ENCODE measurements around the gene HAND1. TPM values are rescaled to one million over a fixed set of nuclear protein-coding genes. Genes with fewer than 3 reads are reported as not detected.

HAND1 gene
- not detected in 2 replicates for total RNA-seq

DNA sequence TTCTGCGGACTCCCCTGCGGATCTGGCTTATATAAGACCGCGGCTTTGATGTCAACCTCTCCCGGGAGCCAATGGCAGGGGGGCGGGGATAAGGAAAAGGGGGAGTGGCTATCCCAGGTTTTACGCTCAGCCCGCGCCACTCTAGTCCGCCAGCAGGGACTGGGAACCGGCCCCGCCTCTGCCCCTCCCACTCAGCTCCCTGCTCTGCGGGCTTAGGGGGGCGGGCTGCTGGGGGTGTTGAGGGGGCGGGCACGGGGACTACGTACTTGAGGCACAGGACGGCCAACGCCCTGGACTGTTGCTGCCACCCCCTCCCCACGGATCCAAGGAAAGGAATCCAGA lies at the start of gene HAND1:
HAND1 (minus strand) TSS at position 4 of the 342 bp plus-strand sequence. CDS start 219 bp downstream, outside the sequence.

DNA sequence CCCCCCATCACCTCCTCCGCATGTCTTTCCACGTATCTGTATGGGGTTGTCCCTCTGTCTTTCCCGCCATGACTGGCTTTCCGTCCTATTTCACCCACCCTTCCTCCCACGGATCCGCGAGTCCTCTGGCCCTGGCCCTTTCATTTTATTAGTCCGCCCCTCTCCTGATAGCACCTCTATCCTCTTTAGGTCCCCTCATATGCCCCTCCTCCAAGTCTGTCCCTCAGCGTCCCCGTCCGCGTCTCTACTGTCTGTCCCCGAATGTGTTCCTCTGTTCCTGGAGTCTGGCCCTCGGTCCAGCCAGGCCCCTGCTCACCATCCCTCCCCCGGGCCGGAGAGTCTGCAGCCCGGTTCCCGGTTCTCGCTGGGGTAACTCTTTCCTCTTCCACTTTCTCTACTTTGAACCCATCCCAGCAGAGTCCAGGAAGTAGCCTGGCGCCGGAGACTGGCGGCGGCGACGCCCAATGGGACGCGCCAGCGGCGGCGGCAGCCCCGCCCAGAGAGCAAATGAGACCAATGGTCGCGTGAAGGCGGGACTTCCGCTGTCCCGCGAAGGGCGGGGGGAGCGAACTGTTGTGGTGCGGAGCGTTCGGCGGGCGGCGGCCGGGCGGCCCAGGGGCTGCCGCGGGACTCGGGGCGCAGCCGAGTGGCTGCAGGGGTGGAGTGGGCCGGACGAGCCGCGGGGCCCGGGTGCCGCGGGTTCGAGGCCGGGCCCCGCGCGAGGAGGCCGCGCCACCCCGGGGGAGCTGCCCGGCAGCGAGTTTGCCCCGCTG lies 32.4 kb downstream of the HAND1 start, which contains the start of gene SAP30L:
SAP30L (plus strand) TSS at position 576 of the 773 bp plus-strand sequence. CDS start 608 bp downstream, outside the sequence.

Other genes starting within 250 kb of the HAND1 start
- gene SAP30L, start 32.2 kb downstream of the HAND1 start, total RNA-seq, result 17.6 and 18.2 TPM in 2 replicates

Measured in vein endothelial cell (primary cell).